SJSA1 (cell line): ENCODE measurements around the gene TTC31. TPM values are rescaled to one million over a fixed set of nuclear protein-coding genes. Genes with fewer than 3 reads are reported as not detected.
A peak's percentile ranks its signal among the peaks of the same experiment; 100 is the strongest.

Source experiments
- DNase-seq, 2 experiments: peaks; one replicate each; pipeline ENCODE4 v3.0.0-alpha.2; 2015 to 2020; ENCODE audit warnings: low spot score in 2 of 2, low read depth in 1 of 2
- H3K27ac ChIP-seq: fragments of 250-450 bp; sonication (Bioruptor Pico); 2 replicates; pipeline ENCODE4 v1.5.1; 2020; ENCODE audit warnings: mild to moderate bottlenecking, moderate library complexity
- H3K27me3 ChIP-seq: fragments of 250-450 bp; sonication (Bioruptor Pico); replicated peaks from 2 replicates; pipeline ENCODE4 v1.5.1; 2020; ENCODE audit warnings: mild to moderate bottlenecking, moderate library complexity
- H3K36me3 ChIP-seq: fragments of 250-450 bp; sonication (Bioruptor Pico); 2 replicates; pipeline ENCODE4 v1.5.1; 2020; ENCODE audit warnings: mild to moderate bottlenecking
- H3K4me1 ChIP-seq: fragments of 250-450 bp; sonication (Bioruptor Pico); replicated peaks from 2 replicates; pipeline ENCODE4 v1.6.1; 2021; ENCODE audit warnings: mild to moderate bottlenecking
- H3K4me3 ChIP-seq: fragments of 250-450 bp; sonication (Bioruptor Pico); 2 replicates; pipeline ENCODE4 v1.5.1; 2020; ENCODE audit warnings: mild to moderate bottlenecking
- H3K9me3 ChIP-seq: fragments of 250-450 bp; sonication (Bioruptor Pico); replicated peaks from 2 replicates; pipeline ENCODE4 v1.5.1; 2020; ENCODE audit warnings: mild to moderate bottlenecking
- total RNA-seq: library from RNA; depleted of rRNA; stranded (reverse); fragments of >200 nt; shearing (Covaris generic); gene quantifications from 2 replicates; pipeline ENCODE4 v1.2.3, GENCODE V29; 2014

Gene TTC31
- total RNA-seq, 1 experiment from 2014 or later, result 19.8 TPM

GRCh38 chr2:74525717-74526648 is 43.1 kb downstream of the TTC31 start, which contains the start of gene DQX1:
Gene DQX1 (minus strand): TSS chr2:74526231. CDS start chr2:74525729, 502 bp downstream.
- Histone ChIP-seq H3K27me3 (0 out of 2 replicates have a peak, but pooled peaks cover 4% of the 10 kb centered on the region), H3K36me3 (peaks cover 39% of the 10 kb centered on the region), H3K9me3 (no peaks in the 10 kb centered on the region), H3K4me3 (no peak within 1 kb of the TSS), H3K27ac (no peak within 1 kb of the TSS), H3K4me1 (peaks cover 12% of the 10 kb centered on the region)
- DNase-seq, result no peak

- peaks cover 13% of the 10 kb centered on the region for H3K4me1 ChIP-seq
- peaks cover 46% of the 10 kb centered on the region for H3K36me3 ChIP-seq
- H3K4me3 ChIP-seq, result no peak overlapping the region
- DNase-seq, result no peak
- H3K9me3 ChIP-seq, result no peaks in the 10 kb centered on the region
- 0 out of 2 replicates have a peak, but pooled peaks cover 2% of the 10 kb centered on the region for H3K27me3 ChIP-seq
- H3K27ac ChIP-seq, result no peak overlapping the region
These were observed 43.9 kb downstream of the TTC31 start for GRCh38 chr2:74526649-74527230.

- no peak overlapping the region for H3K27ac ChIP-seq
- H3K9me3 ChIP-seq, result no peaks in the 10 kb centered on the region
- no peak overlapping the region for H3K4me3 ChIP-seq
- no peaks in the 10 kb centered on the region for H3K27me3 ChIP-seq
- peaks cover 54% of the 10 kb centered on the region for H3K36me3 ChIP-seq
- no peak for DNase-seq
- H3K4me1 ChIP-seq, result peaks cover 13% of the 10 kb centered on the region
These were observed 44.9 kb downstream of the TTC31 start for GRCh38 chr2:74527741-74528140.

GRCh38 chr2:74528600-74529356 is 45.9 kb downstream of the TTC31 start:
- peaks cover 13% of the 10 kb centered on the region for H3K4me1 ChIP-seq
- no peak for DNase-seq
- H3K9me3 ChIP-seq, result no peaks in the 10 kb centered on the region
- peaks cover 60% of the 10 kb centered on the region for H3K36me3 ChIP-seq
- peak overlapping the region; percentile 84 for H3K4me3 ChIP-seq
- H3K27ac ChIP-seq, result peak overlapping the region; percentile 76
- no peaks in the 10 kb centered on the region for H3K27me3 ChIP-seq

GRCh38 chr2:74529357-74530238 is 46.7 kb downstream of the TTC31 start, which contains the start of the genes AUP1 and HTRA2:
Gene AUP1 (minus strand): TSS chr2:74529706. CDS start chr2:74529629, 77 bp downstream.
Gene HTRA2 (plus strand): TSS chr2:74529933. CDS start chr2:74530007, 74 bp downstream.
- DNase-seq, result peak; percentile 97 to 99
- Histone ChIP-seq H3K4me1 (peaks cover 13% of the 10 kb centered on the region), H3K27me3 (no peaks in the 10 kb centered on the region), H3K9me3 (no peaks in the 10 kb centered on the region), H3K4me3 (peak within 1 kb of the TSS; percentile 84), H3K36me3 (peaks cover 60% of the 10 kb centered on the region), H3K27ac (peak within 1 kb of the TSS; percentile 76)

- H3K4me1 ChIP-seq, result peaks cover 13% of the 10 kb centered on the region
- peak overlapping the region; percentile 14; the same call in 1 of the 2 replicates for H3K27ac ChIP-seq
- peak overlapping the region; percentile 84 for H3K4me3 ChIP-seq
- H3K27me3 ChIP-seq, result no peaks in the 10 kb centered on the region
- no peaks in the 10 kb centered on the region for H3K9me3 ChIP-seq
- peaks cover 58% of the 10 kb centered on the region for H3K36me3 ChIP-seq
- DNase-seq, result peak in 1 of 2 experiments; percentile 43
These were observed 47.6 kb downstream of the TTC31 start for GRCh38 chr2:74530239-74531187.

- no peaks in the 10 kb centered on the region for H3K27me3 ChIP-seq
- no peaks in the 10 kb centered on the region for H3K9me3 ChIP-seq
- H3K36me3 ChIP-seq, result peaks cover 46% of the 10 kb centered on the region
- no peak overlapping the region for H3K4me3 ChIP-seq
- no peak for DNase-seq
- H3K27ac ChIP-seq, result no peak overlapping the region
- H3K4me1 ChIP-seq, result peaks cover 13% of the 10 kb centered on the region
These were observed 48.8 kb downstream of the TTC31 start for GRCh38 chr2:74531666-74532065.

- H3K36me3 ChIP-seq, result peaks cover 41% of the 10 kb centered on the region
- H3K27ac ChIP-seq, result no peak overlapping the region
- H3K9me3 ChIP-seq, result no peaks in the 10 kb centered on the region
- no peak for DNase-seq
- peaks cover 13% of the 10 kb centered on the region for H3K4me1 ChIP-seq
- no peak overlapping the region for H3K4me3 ChIP-seq
- no peaks in the 10 kb centered on the region for H3K27me3 ChIP-seq
These were observed 49.3 kb downstream of the TTC31 start for GRCh38 chr2:74532222-74532621.

- Histone ChIP-seq H3K4me1 (peaks cover 9% of the 10 kb centered on the region), H3K36me3 (peaks cover 29% of the 10 kb centered on the region), H3K27ac (no peak overlapping the region), H3K4me3 (no peak overlapping the region), H3K27me3 (no peaks in the 10 kb centered on the region), H3K9me3 (no peaks in the 10 kb centered on the region)
- no peak for DNase-seq
These were observed 50.6 kb downstream of the TTC31 start for GRCh38 chr2:74533464-74533863.

- no peaks in the 10 kb centered on the region for H3K9me3 ChIP-seq
- H3K27ac ChIP-seq, result no peak overlapping the region
- peaks cover 23% of the 10 kb centered on the region for H3K36me3 ChIP-seq
- no peaks in the 10 kb centered on the region for H3K27me3 ChIP-seq
- no peak for DNase-seq
- H3K4me1 ChIP-seq, result peaks cover 7% of the 10 kb centered on the region
- H3K4me3 ChIP-seq, result no peak overlapping the region
These were observed 51.5 kb downstream of the TTC31 start for GRCh38 chr2:74534411-74534810.

GRCh38 chr2:74535440-74535965 is 52.6 kb downstream of the TTC31 start:
- Histone ChIP-seq H3K36me3 (peaks cover 22% of the 10 kb centered on the region), H3K27ac (no peak overlapping the region), H3K9me3 (no peaks in the 10 kb centered on the region), H3K27me3 (no peaks in the 10 kb centered on the region), H3K4me1 (peaks cover 6% of the 10 kb centered on the region), H3K4me3 (no peak overlapping the region)
- DNase-seq, result no peak
